GM23338 (cell line): ENCODE data around the gene DPH7. TPM values are rescaled to one million over a fixed set of nuclear protein-coding genes. Genes with fewer than 3 reads are reported as not detected.

ENCODE experiments used
- ATAC-seq: fragments of 200-7000 bp; cut with Tn5 transposase; 3 replicates; pipeline ENCODE4 v1.9.1; 2020
- DNase-seq: peaks from one replicate; pipeline ENCODE4 v3.0.0-alpha.2; 2015; ENCODE audit warnings: low spot score
- H2AFZ ChIP-seq: fragments of 200-600 bp; sonication (generic); 2 replicates; pipeline ENCODE4 v1.8.0; 2016; ENCODE audit warnings: antibody characterized with exemption, mild to moderate bottlenecking, moderate library complexity
- H3F3A ChIP-seq: fragments of 200-600 bp; sonication (generic); replicated peaks from 2 replicates; pipeline ENCODE4 v1.8.0; 2017; ENCODE audit warnings: antibody characterized with exemption, mixed run types, low read depth
- H3K27ac ChIP-seq: fragments of 200-600 bp; sonication (generic); 2 replicates; pipeline ENCODE4 v1.6.1; 2016; ENCODE audit warnings: low read depth
- H3K27me3 ChIP-seq: fragments of 200-600 bp; sonication (generic); 2 replicates; pipeline ENCODE4 v1.8.0; 2016; ENCODE audit warnings: mild to moderate bottlenecking, mixed run types, moderate library complexity; ENCODE audit not compliant: insufficient read depth
- H3K36me3 ChIP-seq: fragments of 200-600 bp; sonication (generic); 2 replicates; pipeline ENCODE4 v1.8.0; 2016; ENCODE audit warnings: mild to moderate bottlenecking; ENCODE audit not compliant: insufficient read depth
- H3K4me1 ChIP-seq: fragments of 200-600 bp; sonication (generic); 2 replicates; pipeline ENCODE4 v1.8.0; 2016; ENCODE audit warnings: mild to moderate bottlenecking, moderate library complexity; ENCODE audit not compliant: insufficient read depth
- H3K4me2 ChIP-seq: fragments of 200-600 bp; sonication (generic); 2 replicates; pipeline ENCODE4 v1.7.1; 2017; ENCODE audit warnings: mixed run types
- H3K4me3 ChIP-seq: fragments of 200-600 bp; sonication (generic); 2 replicates; pipeline ENCODE4 v1.6.1; 2016; ENCODE audit warnings: mixed run types
- H3K79me2 ChIP-seq: fragments of 200-600 bp; sonication (generic); replicated peaks from 2 replicates; pipeline ENCODE4 v1.8.0; 2017; ENCODE audit warnings: mild to moderate bottlenecking; ENCODE audit not compliant: insufficient read depth
- H3K9me2 ChIP-seq: fragments of 200-600 bp; sonication (generic); 2 replicates; pipeline ENCODE4 v1.8.0; 2017; ENCODE audit not compliant: insufficient read depth
- H4K20me1 ChIP-seq: fragments of 200-600 bp; sonication (generic); replicated peaks from 2 replicates; pipeline ENCODE4 v1.8.0; 2017; ENCODE audit warnings: mild to moderate bottlenecking; ENCODE audit not compliant: insufficient read depth
- H3K27ac Mint-ChIP-seq: 2 replicates; pipeline ENCODE4 v1.8.0; 2020; ENCODE audit warnings: inconsistent platforms, mild to moderate bottlenecking, moderate library complexity, mixed read lengths
- H3K27me3 Mint-ChIP-seq: 3 replicates; pipeline ENCODE4 v1.8.0; 2022; ENCODE audit warnings: low read depth, mild to moderate bottlenecking, moderate library complexity, mixed read lengths, inconsistent platforms; ENCODE audit not compliant: insufficient read depth, poor library complexity
- H3K36me3 Mint-ChIP-seq: 3 replicates; pipeline ENCODE4 v1.8.0; 2021; ENCODE audit warnings: low read depth, mild to moderate bottlenecking, inconsistent platforms, moderate library complexity, mixed read lengths
- H3K4me1 Mint-ChIP-seq: 3 replicates; pipeline ENCODE4 v1.8.0; 2020; ENCODE audit warnings: mild to moderate bottlenecking, inconsistent platforms, mixed read lengths
- H3K4me3 Mint-ChIP-seq: 3 replicates; pipeline ENCODE4 v1.8.0; 2021; ENCODE audit warnings: moderate library complexity, mild to moderate bottlenecking, inconsistent platforms, mixed read lengths
- H3K9me3 Mint-ChIP-seq: 3 replicates; pipeline ENCODE4 v1.8.0; 2020; ENCODE audit warnings: moderate library complexity, mild to moderate bottlenecking, inconsistent platforms, mixed read lengths
- CREB1 ChIP-seq: fragments of 250-450 bp; sonication (Bioruptor Pico); IDR thresholded peaks from 2 replicates; pipeline ENCODE4 v1.5.0; 2020; ENCODE audit warnings: low read depth, mild to moderate bottlenecking, moderate library complexity
- EZH2 ChIP-seq: fragments of 200-600 bp; sonication (generic); IDR thresholded peaks from one replicate; pipeline ENCODE4 v1.8.0; 2017; ENCODE audit warnings: antibody characterized with exemption, mild to moderate bottlenecking, low read depth; ENCODE audit not compliant: unreplicated experiment
- EZH2phosphoT487 ChIP-seq: fragments of 200-600 bp; sonication (generic); IDR thresholded peaks from one replicate; pipeline ENCODE4 v1.8.1; 2018; ENCODE audit warnings: antibody characterized with exemption; ENCODE audit not compliant: unreplicated experiment
- JUNB ChIP-seq: IDR thresholded peaks from one replicate; pipeline ENCODE4 v1.6.1; 2016; ENCODE audit warnings: antibody characterized with exemption; ENCODE audit not compliant: unreplicated experiment
- NANOG ChIP-seq: IDR thresholded peaks from 2 replicates; pipeline ENCODE4 v1.6.1; 2016; ENCODE audit warnings: antibody characterized with exemption, borderline replicate concordance
- POLR2AphosphoS5 ChIP-seq: IDR thresholded peaks from 2 replicates; pipeline ENCODE4 v1.6.1; 2016; ENCODE audit warnings: antibody characterized with exemption, low read depth
- STAT1 ChIP-seq: IDR thresholded peaks from one replicate; pipeline ENCODE4 v1.6.1; 2016; ENCODE audit warnings: antibody characterized with exemption; ENCODE audit not compliant: unreplicated experiment
- ZNF114 ChIP-seq: fragments of 250-450 bp; sonication (Bioruptor Pico); IDR thresholded peaks from 2 replicates; pipeline ENCODE4 v1.5.0; 2020; ENCODE audit warnings: mild to moderate bottlenecking, moderate library complexity
- ZNF331 ChIP-seq: fragments of 250-450 bp; sonication (Bioruptor Pico); IDR thresholded peaks from 2 replicates; pipeline ENCODE4 v1.5.0; 2020; ENCODE audit warnings: low read depth, mild to moderate bottlenecking, moderate library complexity
- polyA plus RNA-seq: library from polyadenylated mRNA; unstranded; fragments of >200 nt; fragmentation: Nextera tagmentation; extraction: Ambion mirVana; gene quantifications from 2 replicates; pipeline ENCODE4 v1.2.1, GENCODE V29; 2016
- total RNA-seq: library from RNA; depleted of rRNA; stranded (reverse); fragments of >200 nt; shearing (Covaris generic); gene quantifications from 2 replicates; pipeline ENCODE4 v1.2.3, GENCODE V29; 2014
- TF ChIP-seq, protein P1 (sequence below): fragments of 250-450 bp; sonication (Bioruptor Pico); IDR thresholded peaks from 2 replicates; pipeline ENCODE4 v1.5.0; 2020; ENCODE audit warnings: mild to moderate bottlenecking, moderate library complexity
- TF ChIP-seq, protein P2 (sequence below): IDR thresholded peaks from 2 replicates; pipeline ENCODE4 v1.6.1; 2016; ENCODE audit warnings: antibody characterized with exemption
- TF ChIP-seq, protein P3 (sequence below): IDR thresholded peaks from one replicate; pipeline ENCODE4 v1.6.1; 2018; ENCODE audit warnings: antibody characterized with exemption; ENCODE audit not compliant: unreplicated experiment

DPH7 gene
- total and polyA plus RNA-seq, 2 experiments from 2014 or later: 44.5 to 68.8 TPM

DNA sequence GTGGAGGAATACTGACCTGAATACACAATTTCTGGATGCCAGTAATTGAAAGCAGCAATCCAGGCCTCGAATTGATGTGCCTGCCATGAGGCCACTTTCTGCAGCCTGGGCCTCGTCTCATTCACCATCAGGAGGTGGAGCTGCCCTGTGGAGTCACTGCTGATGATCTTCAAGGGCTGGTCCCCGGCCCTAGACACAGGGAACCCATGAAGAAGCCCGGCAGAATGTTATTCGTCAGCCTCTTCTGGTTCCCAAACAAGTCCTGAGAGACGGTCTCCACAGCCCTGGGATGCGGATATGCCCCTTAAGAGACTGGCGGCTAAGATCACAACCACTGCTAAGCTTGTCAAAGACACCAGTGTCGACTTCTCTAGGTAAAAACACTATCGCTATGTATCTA lies 4.5 kb downstream of the DPH7 start (continued):
- TF ChIP-seq, protein P1, sequence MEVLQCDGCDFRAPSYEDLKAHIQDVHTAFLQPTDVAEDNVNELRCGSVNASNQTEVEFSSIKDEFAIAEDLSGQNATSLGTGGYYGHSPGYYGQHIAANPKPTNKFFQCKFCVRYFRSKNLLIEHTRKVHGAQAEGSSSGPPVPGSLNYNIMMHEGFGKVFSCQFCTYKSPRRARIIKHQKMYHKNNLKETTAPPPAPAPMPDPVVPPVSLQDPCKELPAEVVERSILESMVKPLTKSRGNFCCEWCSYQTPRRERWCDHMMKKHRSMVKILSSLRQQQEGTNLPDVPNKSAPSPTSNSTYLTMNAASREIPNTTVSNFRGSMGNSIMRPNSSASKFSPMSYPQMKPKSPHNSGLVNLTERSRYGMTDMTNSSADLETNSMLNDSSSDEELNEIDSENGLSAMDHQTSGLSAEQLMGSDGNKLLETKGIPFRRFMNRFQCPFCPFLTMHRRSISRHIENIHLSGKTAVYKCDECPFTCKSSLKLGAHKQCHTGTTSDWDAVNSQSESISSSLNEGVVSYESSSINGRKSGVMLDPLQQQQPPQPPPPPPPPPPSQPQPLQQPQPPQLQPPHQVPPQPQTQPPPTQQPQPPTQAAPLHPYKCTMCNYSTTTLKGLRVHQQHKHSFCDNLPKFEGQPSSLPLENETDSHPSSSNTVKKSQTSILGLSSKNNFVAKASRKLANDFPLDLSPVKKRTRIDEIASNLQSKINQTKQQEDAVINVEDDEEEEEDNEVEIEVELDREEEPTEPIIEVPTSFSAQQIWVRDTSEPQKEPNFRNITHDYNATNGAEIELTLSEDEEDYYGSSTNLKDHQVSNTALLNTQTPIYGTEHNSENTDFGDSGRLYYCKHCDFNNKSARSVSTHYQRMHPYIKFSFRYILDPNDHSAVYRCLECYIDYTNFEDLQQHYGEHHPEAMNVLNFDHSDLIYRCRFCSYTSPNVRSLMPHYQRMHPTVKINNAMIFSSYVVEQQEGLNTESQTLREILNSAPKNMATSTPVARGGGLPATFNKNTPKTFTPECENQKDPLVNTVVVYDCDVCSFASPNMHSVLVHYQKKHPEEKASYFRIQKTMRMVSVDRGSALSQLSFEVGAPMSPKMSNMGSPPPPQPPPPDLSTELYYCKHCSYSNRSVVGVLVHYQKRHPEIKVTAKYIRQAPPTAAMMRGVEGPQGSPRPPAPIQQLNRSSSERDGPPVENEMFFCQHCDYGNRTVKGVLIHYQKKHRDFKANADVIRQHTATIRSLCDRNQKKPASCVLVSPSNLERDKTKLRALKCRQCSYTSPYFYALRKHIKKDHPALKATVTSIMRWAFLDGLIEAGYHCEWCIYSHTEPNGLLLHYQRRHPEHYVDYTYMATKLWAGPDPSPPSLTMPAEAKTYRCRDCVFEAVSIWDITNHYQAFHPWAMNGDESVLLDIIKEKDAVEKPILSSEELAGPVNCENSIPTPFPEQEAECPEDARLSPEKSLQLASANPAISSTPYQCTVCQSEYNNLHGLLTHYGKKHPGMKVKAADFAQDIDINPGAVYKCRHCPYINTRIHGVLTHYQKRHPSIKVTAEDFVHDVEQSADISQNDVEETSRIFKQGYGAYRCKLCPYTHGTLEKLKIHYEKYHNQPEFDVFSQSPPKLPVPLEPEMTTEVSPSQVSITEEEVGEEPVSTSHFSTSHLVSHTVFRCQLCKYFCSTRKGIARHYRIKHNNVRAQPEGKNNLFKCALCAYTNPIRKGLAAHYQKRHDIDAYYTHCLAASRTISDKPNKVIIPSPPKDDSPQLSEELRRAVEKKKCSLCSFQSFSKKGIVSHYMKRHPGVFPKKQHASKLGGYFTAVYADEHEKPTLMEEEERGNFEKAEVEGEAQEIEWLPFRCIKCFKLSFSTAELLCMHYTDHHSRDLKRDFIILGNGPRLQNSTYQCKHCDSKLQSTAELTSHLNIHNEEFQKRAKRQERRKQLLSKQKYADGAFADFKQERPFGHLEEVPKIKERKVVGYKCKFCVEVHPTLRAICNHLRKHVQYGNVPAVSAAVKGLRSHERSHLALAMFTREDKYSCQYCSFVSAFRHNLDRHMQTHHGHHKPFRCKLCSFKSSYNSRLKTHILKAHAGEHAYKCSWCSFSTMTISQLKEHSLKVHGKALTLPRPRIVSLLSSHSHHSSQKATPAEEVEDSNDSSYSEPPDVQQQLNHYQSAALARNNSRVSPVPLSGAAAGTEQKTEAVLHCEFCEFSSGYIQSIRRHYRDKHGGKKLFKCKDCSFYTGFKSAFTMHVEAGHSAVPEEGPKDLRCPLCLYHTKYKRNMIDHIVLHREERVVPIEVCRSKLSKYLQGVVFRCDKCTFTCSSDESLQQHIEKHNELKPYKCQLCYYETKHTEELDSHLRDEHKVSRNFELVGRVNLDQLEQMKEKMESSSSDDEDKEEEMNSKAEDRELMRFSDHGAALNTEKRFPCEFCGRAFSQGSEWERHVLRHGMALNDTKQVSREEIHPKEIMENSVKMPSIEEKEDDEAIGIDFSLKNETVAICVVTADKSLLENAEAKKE (CRISPR knock-in tag): no peak
- TF ChIP-seq POLR2AphosphoS5 (no peak), EZH2phosphoT487 (no peak), CREB1 (CRISPR knock-in tag) (no peak), JUNB (no peak), ZNF114 (CRISPR knock-in tag) (no peak), NANOG (no peak), STAT1 (no peak), ZNF331 (CRISPR knock-in tag) (no peak)
- TF ChIP-seq, protein P2, sequence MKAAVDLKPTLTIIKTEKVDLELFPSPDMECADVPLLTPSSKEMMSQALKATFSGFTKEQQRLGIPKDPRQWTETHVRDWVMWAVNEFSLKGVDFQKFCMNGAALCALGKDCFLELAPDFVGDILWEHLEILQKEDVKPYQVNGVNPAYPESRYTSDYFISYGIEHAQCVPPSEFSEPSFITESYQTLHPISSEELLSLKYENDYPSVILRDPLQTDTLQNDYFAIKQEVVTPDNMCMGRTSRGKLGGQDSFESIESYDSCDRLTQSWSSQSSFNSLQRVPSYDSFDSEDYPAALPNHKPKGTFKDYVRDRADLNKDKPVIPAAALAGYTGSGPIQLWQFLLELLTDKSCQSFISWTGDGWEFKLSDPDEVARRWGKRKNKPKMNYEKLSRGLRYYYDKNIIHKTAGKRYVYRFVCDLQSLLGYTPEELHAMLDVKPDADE: no peak

DNA sequence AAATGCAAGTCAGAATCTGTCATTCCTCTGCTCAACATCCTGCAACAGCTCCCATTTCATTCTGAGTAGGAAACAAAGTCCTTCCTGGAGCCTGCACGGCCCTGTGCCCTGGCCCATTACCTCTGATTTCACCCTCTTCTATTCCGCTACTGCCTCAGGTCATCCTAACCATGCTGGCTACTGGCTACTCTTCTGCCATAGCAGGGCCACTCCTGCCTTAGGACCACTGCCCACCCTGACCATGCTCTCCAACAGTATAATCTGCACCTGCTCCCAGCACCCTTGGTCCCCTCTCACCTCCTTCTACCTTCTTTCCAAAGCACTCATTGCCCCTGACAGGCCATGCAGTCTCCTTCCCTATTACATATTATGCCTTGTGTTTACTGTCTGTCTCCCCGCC lies 8.2 kb downstream of the DPH7 start:
- Histone ChIP-seq H3K4me1 (no peaks in the 10 kb centered on the region), H3F3A (0 out of 2 replicates have a peak, but pooled peaks cover 4% of the 10 kb centered on the region), H3K27ac (no peak overlapping the region), H2AFZ (no peak overlapping the region), H3K27me3 (no peaks in the 10 kb centered on the region), H3K4me3 (no peak overlapping the region), H3K36me3 (peaks cover 26% of the 10 kb centered on the region), H3K4me2 (no peak overlapping the region), H3K79me2 (peaks cover 15% of the 10 kb centered on the region), H4K20me1 (peaks cover 15% of the 10 kb centered on the region; the same call in 1 of the 2 replicates), H3K9me2 (no peaks in the 10 kb centered on the region)
- H3K9me3 Mint-ChIP-seq: no peaks in the 10 kb centered on the region; the same call in 2 of the 3 replicates
- H3K4me1 Mint-ChIP-seq: no peaks in the 10 kb centered on the region; the same call in 2 of the 3 replicates
- DNase-seq (no peak), ATAC-seq (no peak)
- peaks cover 53% of the 10 kb centered on the region for H3K36me3 Mint-ChIP-seq
- peaks cover 9% of the 10 kb centered on the region for H3K27me3 Mint-ChIP-seq
- no peak overlapping the region; the same call in 2 of the 3 replicates for H3K4me3 Mint-ChIP-seq
- H3K27ac Mint-ChIP-seq: no peak overlapping the region; the same call in 1 of the 2 replicates
- TF ChIP-seq NANOG (no peak), EZH2phosphoT487 (no peak), STAT1 (no peak), CREB1 (CRISPR knock-in tag) (no peak), ZNF114 (CRISPR knock-in tag) (no peak), EZH2 (no peak)
- TF ChIP-seq, protein P2: no peak
- TF ChIP-seq, protein P3, sequence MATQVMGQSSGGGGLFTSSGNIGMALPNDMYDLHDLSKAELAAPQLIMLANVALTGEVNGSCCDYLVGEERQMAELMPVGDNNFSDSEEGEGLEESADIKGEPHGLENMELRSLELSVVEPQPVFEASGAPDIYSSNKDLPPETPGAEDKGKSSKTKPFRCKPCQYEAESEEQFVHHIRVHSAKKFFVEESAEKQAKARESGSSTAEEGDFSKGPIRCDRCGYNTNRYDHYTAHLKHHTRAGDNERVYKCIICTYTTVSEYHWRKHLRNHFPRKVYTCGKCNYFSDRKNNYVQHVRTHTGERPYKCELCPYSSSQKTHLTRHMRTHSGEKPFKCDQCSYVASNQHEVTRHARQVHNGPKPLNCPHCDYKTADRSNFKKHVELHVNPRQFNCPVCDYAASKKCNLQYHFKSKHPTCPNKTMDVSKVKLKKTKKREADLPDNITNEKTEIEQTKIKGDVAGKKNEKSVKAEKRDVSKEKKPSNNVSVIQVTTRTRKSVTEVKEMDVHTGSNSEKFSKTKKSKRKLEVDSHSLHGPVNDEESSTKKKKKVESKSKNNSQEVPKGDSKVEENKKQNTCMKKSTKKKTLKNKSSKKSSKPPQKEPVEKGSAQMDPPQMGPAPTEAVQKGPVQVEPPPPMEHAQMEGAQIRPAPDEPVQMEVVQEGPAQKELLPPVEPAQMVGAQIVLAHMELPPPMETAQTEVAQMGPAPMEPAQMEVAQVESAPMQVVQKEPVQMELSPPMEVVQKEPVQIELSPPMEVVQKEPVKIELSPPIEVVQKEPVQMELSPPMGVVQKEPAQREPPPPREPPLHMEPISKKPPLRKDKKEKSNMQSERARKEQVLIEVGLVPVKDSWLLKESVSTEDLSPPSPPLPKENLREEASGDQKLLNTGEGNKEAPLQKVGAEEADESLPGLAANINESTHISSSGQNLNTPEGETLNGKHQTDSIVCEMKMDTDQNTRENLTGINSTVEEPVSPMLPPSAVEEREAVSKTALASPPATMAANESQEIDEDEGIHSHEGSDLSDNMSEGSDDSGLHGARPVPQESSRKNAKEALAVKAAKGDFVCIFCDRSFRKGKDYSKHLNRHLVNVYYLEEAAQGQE: no peak
